HEK293 (cell line): Measurements from ENCODE around the gene TBK1.

Experiments used
- CTCF ChIP-seq: fragments of 450-650 bp; formaldehyde crosslinking; IDR thresholded peaks from 2 replicates; pipeline ENCODE4 v1.5.1; 2016; ENCODE audit warnings: missing biosample characterization, missing genetic modification characterization
- KLF16 ChIP-seq: fragments of 450-650 bp; formaldehyde crosslinking; IDR thresholded peaks from 2 replicates; pipeline ENCODE4 v1.5.1; 2017; ENCODE audit warnings: missing biosample characterization, missing genetic modification characterization
- YY1 ChIP-seq: fragments of 450-650 bp; formaldehyde crosslinking; IDR thresholded peaks from 2 replicates; pipeline ENCODE4 v1.5.1; 2018; ENCODE audit warnings: missing biosample characterization, missing genetic modification characterization
- ZBTB1 ChIP-seq: fragments of 450-650 bp; formaldehyde crosslinking; IDR thresholded peaks from 2 replicates; pipeline ENCODE4 v1.5.1; 2016; ENCODE audit warnings: missing biosample characterization, missing genetic modification characterization
- ZNF341 ChIP-seq: fragments of 450-650 bp; formaldehyde crosslinking; IDR thresholded peaks from 2 replicates; pipeline ENCODE4; 2016; ENCODE audit warnings: low read depth, missing biosample characterization, missing genetic modification characterization
- ZNF560 ChIP-seq: fragments of 450-650 bp; formaldehyde crosslinking; IDR thresholded peaks from 2 replicates; pipeline ENCODE4 v1.5.1; 2017; ENCODE audit warnings: missing biosample characterization, missing genetic modification characterization, borderline replicate concordance
- TF ChIP-seq, protein P1 (sequence below): fragments of 450-650 bp; formaldehyde crosslinking; IDR thresholded peaks from 2 replicates; pipeline ENCODE4 v1.5.1; 2017; ENCODE audit warnings: missing biosample characterization, missing genetic modification characterization
- TF ChIP-seq, protein P2 (sequence below): fragments of 450-650 bp; formaldehyde crosslinking; IDR thresholded peaks from 2 replicates; pipeline ENCODE4 v1.5.1; 2016; ENCODE audit warnings: missing biosample characterization, missing genetic modification characterization
- TF ChIP-seq, protein P3 (sequence below): fragments of 450-650 bp; formaldehyde crosslinking; IDR thresholded peaks from 2 replicates; pipeline ENCODE4 v1.5.1; 2016; ENCODE audit warnings: missing biosample characterization, missing genetic modification characterization
- TF ChIP-seq, protein P4 (sequence below): fragments of 450-650 bp; formaldehyde crosslinking; conservative IDR thresholded peaks from 2 replicates; pipeline ENCODE4 v1.5.1; 2016; ENCODE audit warnings: low read depth, missing biosample characterization, missing genetic modification characterization

DNA sequence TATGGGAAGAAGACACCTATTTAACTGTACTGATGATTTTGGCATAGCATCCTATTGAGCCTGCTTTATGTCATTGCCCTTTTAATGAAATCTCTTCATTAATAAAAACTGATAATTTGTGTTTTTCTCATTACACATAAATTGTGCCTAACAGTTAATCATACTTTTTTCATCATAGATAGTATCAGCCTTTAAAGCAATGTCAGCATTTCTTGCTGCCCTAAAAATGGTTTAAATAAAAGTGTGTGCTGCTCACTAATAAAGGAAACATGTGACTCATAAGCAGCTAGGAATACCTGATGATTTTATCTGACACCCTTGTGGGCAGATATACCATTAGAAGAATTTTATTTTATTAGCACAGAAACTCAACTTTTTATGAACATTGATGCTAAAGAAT lies 26.7 kb downstream of the TBK1 start:
- TF ChIP-seq, protein P1, sequence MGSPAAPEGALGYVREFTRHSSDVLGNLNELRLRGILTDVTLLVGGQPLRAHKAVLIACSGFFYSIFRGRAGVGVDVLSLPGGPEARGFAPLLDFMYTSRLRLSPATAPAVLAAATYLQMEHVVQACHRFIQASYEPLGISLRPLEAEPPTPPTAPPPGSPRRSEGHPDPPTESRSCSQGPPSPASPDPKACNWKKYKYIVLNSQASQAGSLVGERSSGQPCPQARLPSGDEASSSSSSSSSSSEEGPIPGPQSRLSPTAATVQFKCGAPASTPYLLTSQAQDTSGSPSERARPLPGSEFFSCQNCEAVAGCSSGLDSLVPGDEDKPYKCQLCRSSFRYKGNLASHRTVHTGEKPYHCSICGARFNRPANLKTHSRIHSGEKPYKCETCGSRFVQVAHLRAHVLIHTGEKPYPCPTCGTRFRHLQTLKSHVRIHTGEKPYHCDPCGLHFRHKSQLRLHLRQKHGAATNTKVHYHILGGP (tag by site-specific recombination), result no peak
- TF ChIP-seq, protein P2, sequence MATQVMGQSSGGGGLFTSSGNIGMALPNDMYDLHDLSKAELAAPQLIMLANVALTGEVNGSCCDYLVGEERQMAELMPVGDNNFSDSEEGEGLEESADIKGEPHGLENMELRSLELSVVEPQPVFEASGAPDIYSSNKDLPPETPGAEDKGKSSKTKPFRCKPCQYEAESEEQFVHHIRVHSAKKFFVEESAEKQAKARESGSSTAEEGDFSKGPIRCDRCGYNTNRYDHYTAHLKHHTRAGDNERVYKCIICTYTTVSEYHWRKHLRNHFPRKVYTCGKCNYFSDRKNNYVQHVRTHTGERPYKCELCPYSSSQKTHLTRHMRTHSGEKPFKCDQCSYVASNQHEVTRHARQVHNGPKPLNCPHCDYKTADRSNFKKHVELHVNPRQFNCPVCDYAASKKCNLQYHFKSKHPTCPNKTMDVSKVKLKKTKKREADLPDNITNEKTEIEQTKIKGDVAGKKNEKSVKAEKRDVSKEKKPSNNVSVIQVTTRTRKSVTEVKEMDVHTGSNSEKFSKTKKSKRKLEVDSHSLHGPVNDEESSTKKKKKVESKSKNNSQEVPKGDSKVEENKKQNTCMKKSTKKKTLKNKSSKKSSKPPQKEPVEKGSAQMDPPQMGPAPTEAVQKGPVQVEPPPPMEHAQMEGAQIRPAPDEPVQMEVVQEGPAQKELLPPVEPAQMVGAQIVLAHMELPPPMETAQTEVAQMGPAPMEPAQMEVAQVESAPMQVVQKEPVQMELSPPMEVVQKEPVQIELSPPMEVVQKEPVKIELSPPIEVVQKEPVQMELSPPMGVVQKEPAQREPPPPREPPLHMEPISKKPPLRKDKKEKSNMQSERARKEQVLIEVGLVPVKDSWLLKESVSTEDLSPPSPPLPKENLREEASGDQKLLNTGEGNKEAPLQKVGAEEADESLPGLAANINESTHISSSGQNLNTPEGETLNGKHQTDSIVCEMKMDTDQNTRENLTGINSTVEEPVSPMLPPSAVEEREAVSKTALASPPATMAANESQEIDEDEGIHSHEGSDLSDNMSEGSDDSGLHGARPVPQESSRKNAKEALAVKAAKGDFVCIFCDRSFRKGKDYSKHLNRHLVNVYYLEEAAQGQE, result no peak
- TF ChIP-seq CTCF (tag by site-specific recombination), result no peak
- TF ChIP-seq ZBTB1 (tag by site-specific recombination), result no peak
- TF ChIP-seq ZNF560 (tag by site-specific recombination), result no peak
- TF ChIP-seq, protein P3, sequence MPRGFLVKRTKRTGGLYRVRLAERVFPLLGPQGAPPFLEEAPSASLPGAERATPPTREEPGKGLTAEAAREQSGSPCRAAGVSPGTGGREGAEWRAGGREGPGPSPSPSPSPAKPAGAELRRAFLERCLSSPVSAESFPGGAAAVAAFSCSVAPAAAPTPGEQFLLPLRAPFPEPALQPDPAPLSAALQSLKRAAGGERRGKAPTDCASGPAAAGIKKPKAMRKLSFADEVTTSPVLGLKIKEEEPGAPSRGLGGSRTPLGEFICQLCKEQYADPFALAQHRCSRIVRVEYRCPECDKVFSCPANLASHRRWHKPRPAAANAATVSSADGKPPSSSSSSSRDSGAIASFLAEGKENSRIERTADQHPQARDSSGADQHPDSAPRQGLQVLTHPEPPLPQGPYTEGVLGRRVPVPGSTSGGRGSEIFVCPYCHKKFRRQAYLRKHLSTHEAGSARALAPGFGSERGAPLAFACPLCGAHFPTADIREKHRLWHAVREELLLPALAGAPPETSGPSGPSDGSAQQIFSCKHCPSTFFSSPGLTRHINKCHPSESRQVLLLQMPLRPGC (tag by site-specific recombination), result no peak
- TF ChIP-seq ZNF341 (tag by site-specific recombination), result no peak
- TF ChIP-seq KLF16 (tag by site-specific recombination), result no peak
- no peak for TF ChIP-seq YY1 (tag by site-specific recombination)
- TF ChIP-seq, protein P4, sequence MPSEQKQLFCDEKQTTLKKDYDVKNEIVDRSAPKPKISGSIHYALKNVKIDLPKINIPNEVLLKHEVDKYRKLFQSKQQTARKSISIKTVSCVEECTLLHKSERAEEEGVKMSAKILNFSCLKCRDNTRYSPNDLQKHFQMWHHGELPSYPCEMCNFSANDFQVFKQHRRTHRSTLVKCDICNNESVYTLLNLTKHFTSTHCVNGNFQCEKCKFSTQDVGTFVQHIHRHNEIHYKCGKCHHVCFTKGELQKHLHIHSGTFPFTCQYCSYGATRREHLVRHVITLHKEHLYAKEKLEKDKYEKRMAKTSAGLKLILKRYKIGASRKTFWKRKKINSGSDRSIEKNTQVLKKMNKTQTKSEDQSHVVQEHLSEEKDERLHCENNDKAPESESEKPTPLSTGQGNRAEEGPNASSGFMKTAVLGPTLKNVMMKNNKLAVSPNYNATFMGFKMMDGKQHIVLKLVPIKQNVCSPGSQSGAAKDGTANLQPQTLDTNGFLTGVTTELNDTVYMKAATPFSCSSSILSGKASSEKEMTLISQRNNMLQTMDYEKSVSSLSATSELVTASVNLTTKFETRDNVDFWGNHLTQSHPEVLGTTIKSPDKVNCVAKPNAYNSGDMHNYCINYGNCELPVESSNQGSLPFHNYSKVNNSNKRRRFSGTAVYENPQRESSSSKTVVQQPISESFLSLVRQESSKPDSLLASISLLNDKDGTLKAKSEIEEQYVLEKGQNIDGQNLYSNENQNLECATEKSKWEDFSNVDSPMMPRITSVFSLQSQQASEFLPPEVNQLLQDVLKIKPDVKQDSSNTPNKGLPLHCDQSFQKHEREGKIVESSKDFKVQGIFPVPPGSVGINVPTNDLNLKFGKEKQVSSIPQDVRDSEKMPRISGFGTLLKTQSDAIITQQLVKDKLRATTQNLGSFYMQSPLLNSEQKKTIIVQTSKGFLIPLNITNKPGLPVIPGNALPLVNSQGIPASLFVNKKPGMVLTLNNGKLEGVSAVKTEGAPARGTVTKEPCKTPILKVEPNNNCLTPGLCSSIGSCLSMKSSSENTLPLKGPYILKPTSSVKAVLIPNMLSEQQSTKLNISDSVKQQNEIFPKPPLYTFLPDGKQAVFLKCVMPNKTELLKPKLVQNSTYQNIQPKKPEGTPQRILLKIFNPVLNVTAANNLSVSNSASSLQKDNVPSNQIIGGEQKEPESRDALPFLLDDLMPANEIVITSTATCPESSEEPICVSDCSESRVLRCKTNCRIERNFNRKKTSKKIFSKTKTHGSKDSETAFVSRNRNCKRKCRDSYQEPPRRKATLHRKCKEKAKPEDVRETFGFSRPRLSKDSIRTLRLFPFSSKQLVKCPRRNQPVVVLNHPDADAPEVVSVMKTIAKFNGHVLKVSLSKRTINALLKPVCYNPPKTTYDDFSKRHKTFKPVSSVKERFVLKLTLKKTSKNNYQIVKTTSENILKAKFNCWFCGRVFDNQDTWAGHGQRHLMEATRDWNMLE (tag by site-specific recombination), result no peak
